Rectal smooth muscle tissue (tissue), 1 donor: Measurements from ENCODE around the gene MED12L.

Source experiments
- H3K27ac ChIP-seq: one replicate; pipeline ENCODE4 v1.7.0; 2013; ENCODE audit warnings: low read depth, low read length, inconsistent platforms
- H3K27me3 ChIP-seq: one replicate; pipeline ENCODE4 v1.7.0; 2013; ENCODE audit warnings: low read length; ENCODE audit not compliant: control insufficient read depth, insufficient read depth
- H3K36me3 ChIP-seq: one replicate; pipeline ENCODE4 v1.7.0; 2013; ENCODE audit warnings: low read length; ENCODE audit not compliant: control insufficient read depth, insufficient read depth
- H3K4me1 ChIP-seq: one replicate; pipeline ENCODE4 v1.7.0; 2013; ENCODE audit warnings: low read length; ENCODE audit not compliant: control insufficient read depth, insufficient read depth
- H3K4me3 ChIP-seq: one replicate; pipeline ENCODE4 v1.7.0; 2013; ENCODE audit warnings: low read length
- H3K9ac ChIP-seq: one replicate; pipeline ENCODE4 v1.7.0; 2013; ENCODE audit warnings: low read length

MED12L gene

DNA sequence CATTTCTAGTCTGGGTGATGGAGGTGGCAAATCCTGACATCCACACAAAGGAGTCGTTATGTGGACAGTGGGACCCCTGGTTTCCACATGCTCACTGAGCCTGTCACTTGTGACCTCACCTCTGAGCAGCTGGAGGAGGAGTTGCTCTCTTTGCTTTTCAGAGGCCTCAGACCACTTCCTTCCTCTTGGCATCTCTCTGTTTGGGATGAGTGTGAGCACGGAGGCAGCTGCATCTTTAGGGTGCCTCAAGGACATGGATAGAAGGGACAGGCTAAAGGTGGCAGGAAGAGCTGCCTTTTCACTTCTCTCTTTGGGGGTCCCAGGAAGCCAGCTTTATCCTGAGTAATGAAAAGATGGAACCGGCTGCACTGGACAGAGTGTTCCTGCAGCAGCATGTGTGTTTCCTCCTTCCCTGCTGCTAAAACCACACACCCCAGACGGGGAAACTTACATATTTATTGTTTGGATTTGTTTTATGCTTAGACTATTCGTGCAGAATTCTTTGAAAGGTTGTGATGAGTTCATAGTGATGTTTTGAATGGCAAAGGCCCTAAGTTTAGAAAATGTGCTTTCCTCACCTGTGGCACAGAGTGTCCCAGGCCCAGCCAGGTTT, 85.8 kb downstream of the MED12L start:
- H3K27me3 ChIP-seq = no peaks in the 10 kb centered on the region
- no peaks in the 10 kb centered on the region for H3K36me3 ChIP-seq
- no peaks in the 10 kb centered on the region for H3K4me1 ChIP-seq
- H3K9ac ChIP-seq = no peak overlapping the region
- H3K4me3 ChIP-seq = no peak overlapping the region
- H3K27ac ChIP-seq = peak overlapping the region; percentile 45

- Histone ChIP-seq H3K4me3 (no peak overlapping the region), H3K4me1 (no peaks in the 10 kb centered on the region), H3K9ac (no peak overlapping the region), H3K36me3 (no peaks in the 10 kb centered on the region), H3K27me3 (no peaks in the 10 kb centered on the region), H3K27ac (no peak overlapping the region)
These were observed 88.9 kb downstream of the MED12L start for GRCh38 chr3:151174351-151174750.

- Histone ChIP-seq H3K4me3 (no peak overlapping the region), H3K4me1 (no peaks in the 10 kb centered on the region), H3K27me3 (no peaks in the 10 kb centered on the region), H3K9ac (no peak overlapping the region), H3K36me3 (no peaks in the 10 kb centered on the region), H3K27ac (no peak overlapping the region)
These were observed 90.5 kb downstream of the MED12L start for GRCh38 chr3:151175952-151176351.

DNA sequence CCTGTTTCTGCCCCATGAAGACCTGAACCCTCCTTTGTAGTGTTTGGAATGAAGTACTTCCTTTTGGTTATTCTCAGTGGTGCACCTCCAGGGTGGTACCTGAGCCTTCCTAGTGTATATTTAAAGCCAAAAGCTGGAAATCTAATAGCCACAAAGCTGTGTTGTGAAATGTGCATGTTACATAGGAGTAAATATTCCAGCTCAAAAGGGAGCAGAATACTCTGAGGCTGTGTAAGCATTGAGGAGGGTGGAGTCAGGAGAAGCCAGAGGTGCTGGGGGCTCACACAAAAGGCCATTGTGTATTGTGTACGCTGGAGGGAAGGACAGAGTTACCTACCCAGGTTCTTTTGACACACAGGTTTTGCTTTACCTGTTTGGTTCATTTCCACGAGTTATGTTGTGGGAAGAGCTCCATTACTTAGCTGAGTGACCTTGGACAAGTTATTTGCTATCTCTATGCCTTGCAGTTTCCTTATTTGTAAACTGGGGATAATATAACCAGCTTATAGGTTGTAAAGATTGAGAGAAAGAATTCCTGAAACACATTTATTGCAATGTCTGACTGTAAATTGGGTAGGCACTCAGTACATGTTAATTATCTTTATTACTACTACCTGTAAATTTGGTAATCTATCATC, 92.9 kb downstream of the MED12L start:
- Histone ChIP-seq H3K27me3 (no peaks in the 10 kb centered on the region), H3K36me3 (no peaks in the 10 kb centered on the region), H3K4me1 (no peaks in the 10 kb centered on the region), H3K27ac (no peak overlapping the region), H3K4me3 (no peak overlapping the region), H3K9ac (no peak overlapping the region)

- Histone ChIP-seq H3K36me3 (no peaks in the 10 kb centered on the region), H3K9ac (no peak overlapping the region), H3K27ac (no peak overlapping the region), H3K27me3 (no peaks in the 10 kb centered on the region), H3K4me1 (no peaks in the 10 kb centered on the region), H3K4me3 (no peak overlapping the region)
These were observed 97.0 kb downstream of the MED12L start for GRCh38 chr3:151182349-151183079.

DNA sequence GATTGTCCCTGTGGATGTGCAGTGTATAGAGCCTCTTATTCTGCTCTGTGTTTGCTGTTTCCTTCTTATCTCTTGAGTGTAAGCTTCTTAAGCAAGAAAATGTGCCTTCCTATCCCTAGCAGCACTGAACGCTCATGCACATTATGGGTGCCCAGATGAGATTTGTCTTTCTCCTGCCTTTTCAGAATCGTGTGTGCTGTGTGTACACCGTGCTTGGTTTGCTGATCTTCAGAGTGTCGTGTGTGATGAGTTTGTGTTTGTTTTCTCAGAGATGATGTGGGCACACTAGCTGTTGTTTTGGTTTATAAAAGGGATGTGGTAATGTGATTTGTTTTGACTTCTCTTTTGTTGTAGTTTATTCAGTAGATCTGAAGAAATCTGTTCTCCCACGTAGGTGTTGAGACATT, 97.8 kb downstream of the MED12L start:
- Histone ChIP-seq H3K36me3 (no peaks in the 10 kb centered on the region), H3K27ac (no peak overlapping the region), H3K4me3 (no peak overlapping the region), H3K9ac (no peak overlapping the region), H3K27me3 (no peaks in the 10 kb centered on the region), H3K4me1 (no peaks in the 10 kb centered on the region)

DNA sequence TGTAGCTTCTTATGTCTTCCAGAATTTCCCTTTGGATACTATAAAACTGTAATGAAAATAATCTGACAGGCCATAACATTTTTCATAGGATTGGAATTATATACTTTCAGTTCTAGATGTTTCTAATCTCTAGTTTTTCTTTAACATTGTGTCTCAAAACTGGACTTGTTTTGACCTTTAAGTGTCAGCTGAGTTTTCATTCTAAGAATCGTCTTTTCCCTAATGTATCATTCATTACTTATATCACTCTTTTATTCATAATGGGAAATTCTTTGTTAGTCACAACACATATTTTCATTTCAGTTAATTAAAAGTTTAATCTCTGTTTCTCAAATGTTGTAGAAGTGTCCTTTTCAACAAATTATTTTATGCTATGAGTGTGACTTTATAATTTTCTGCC, 105.6 kb downstream of the MED12L start:
- no peak overlapping the region for H3K9ac ChIP-seq
- no peak overlapping the region for H3K27ac ChIP-seq
- no peaks in the 10 kb centered on the region for H3K27me3 ChIP-seq
- no peaks in the 10 kb centered on the region for H3K36me3 ChIP-seq
- no peak overlapping the region for H3K4me3 ChIP-seq
- no peaks in the 10 kb centered on the region for H3K4me1 ChIP-seq

GRCh38 chr3:151192545-151192944, 107.1 kb downstream of the MED12L start:
- no peaks in the 10 kb centered on the region for H3K4me1 ChIP-seq
- no peak overlapping the region for H3K9ac ChIP-seq
- H3K27me3 ChIP-seq = no peaks in the 10 kb centered on the region

GRCh38 chr3:151195826-151196225, 110.4 kb downstream of the MED12L start:
- Histone ChIP-seq H3K27me3 (no peaks in the 10 kb centered on the region), H3K36me3 (no peaks in the 10 kb centered on the region), H3K4me1 (no peaks in the 10 kb centered on the region), H3K9ac (no peak overlapping the region), H3K27ac (no peak overlapping the region), H3K4me3 (no peak overlapping the region)

More at GRCh38 chr3:151192545-151192944, 107.1 kb downstream of the MED12L start:
- Histone ChIP-seq H3K4me3 (no peak overlapping the region), H3K27ac (no peak overlapping the region), H3K36me3 (no peaks in the 10 kb centered on the region)

DNA sequence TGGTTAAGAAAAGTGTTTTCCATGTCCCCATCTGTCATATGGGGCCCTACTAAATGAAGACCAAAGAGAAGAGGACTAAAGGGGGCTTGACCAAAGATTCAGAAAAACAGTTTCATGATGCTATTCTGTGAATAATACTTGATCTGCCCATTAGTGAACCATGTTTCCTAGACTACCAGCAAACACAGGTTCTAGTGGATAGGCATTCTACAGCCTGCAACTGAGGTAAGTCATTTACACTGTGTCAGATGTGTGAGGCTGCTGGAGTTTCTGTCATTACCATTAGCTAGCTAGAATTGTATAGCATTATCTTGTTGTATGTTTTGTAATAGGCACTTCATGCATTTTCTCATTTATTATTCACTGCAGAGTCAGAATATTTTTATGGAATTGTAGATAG, 111.0 kb downstream of the MED12L start:
- H3K4me1 ChIP-seq = no peaks in the 10 kb centered on the region
- no peak overlapping the region for H3K4me3 ChIP-seq

GRCh38 chr3:151197228-151197627, 111.8 kb downstream of the MED12L start:
- H3K36me3 ChIP-seq = no peaks in the 10 kb centered on the region
- no peaks in the 10 kb centered on the region for H3K4me1 ChIP-seq
- no peak overlapping the region for H3K27ac ChIP-seq
- no peak overlapping the region for H3K4me3 ChIP-seq
- H3K27me3 ChIP-seq = no peaks in the 10 kb centered on the region
- H3K9ac ChIP-seq = no peak overlapping the region

More for the DNA sequence above, 111.0 kb downstream of the MED12L start:
- no peaks in the 10 kb centered on the region for H3K27me3 ChIP-seq
- H3K27ac ChIP-seq = no peak overlapping the region
- H3K36me3 ChIP-seq = no peaks in the 10 kb centered on the region
- no peak overlapping the region for H3K9ac ChIP-seq

DNA sequence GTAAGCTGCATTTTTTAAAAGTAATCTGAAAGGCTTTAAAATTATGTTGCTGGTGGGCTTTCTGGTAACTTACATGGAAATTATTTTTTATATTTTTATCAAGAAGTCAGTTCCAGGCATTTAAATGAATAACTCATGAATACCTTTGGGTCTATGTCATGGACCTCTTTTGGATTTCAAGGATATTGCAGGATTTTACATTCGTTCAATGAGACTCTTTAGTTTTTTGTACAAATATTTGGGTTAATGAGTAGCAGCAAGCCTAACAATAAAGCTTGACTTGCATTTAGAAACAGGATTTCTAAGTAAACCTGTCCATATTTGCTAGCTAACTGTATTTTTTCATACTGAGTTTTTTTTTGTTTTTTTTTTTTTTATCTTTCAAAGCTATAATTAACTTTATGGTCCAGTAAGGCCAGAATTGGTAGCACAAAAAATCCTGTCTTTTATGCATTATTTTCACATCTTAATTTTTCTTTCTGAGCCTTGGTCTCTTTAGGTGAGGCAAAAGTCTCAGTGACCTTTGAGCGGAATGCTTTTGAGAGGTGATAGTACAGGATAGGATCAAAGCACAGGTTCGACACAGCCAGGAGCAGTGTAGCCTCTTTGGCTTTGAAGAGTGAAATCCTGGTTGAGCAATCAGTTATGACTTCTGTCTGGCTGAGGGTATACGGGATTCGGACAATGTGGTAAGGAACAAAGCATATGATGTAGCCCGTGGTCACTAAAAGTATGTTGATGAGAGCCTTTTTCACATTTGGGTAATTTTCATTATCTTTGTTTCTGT, 112.7 kb downstream of the MED12L start:
- Histone ChIP-seq H3K27me3 (no peaks in the 10 kb centered on the region), H3K27ac (no peak overlapping the region), H3K36me3 (no peaks in the 10 kb centered on the region), H3K9ac (no peak overlapping the region), H3K4me1 (no peaks in the 10 kb centered on the region), H3K4me3 (no peak overlapping the region)
